Smooth muscle cell (in vitro differentiated cells): ENCODE measurements around the gene SLC12A7. TPM values are rescaled to one million over a fixed set of nuclear protein-coding genes. Genes with fewer than 3 reads are reported as not detected.

Experiments used
- DNase-seq: peaks from one replicate; lab custom pipeline; 2025; ENCODE audit not compliant: unreplicated experiment; lab: John Stamatoyannopoulos, UW
- H2AFZ ChIP-seq: fragments of 200-600 bp; sonication (generic); 2 replicates; pipeline ENCODE4 v1.6.0; 2016; ENCODE audit warnings: antibody characterized with exemption, low read depth, mild to moderate bottlenecking
- H3F3A ChIP-seq: fragments of 200-600 bp; sonication (generic); 2 replicates; pipeline ENCODE4 v1.6.0; 2017; ENCODE audit warnings: antibody characterized with exemption, low read depth
- H3K27ac ChIP-seq: fragments of 200-600 bp; sonication (generic); 2 replicates; pipeline ENCODE4 v1.5.1; 2016; ENCODE audit warnings: low read depth, mild to moderate bottlenecking
- H3K27me3 ChIP-seq: fragments of 200-600 bp; sonication (generic); 2 replicates; pipeline ENCODE4 v1.6.1; 2016; ENCODE audit warnings: low read depth, mild to moderate bottlenecking
- H3K36me3 ChIP-seq: fragments of 200-600 bp; sonication (generic); 2 replicates; pipeline ENCODE4 v1.5.1; 2016; ENCODE audit warnings: low read depth
- H3K4me1 ChIP-seq: fragments of 200-600 bp; sonication (generic); 2 replicates; pipeline ENCODE4 v1.5.1; 2016; ENCODE audit warnings: low read depth
- H3K4me2 ChIP-seq: fragments of 200-600 bp; sonication (generic); 2 replicates; pipeline ENCODE4 v1.6.0; 2016; ENCODE audit warnings: mild to moderate bottlenecking
- H3K4me3 ChIP-seq: fragments of 200-600 bp; sonication (generic); 2 replicates; pipeline ENCODE4 v1.5.1; 2016; ENCODE audit warnings: mild to moderate bottlenecking
- H3K79me2 ChIP-seq: fragments of 200-600 bp; sonication (generic); 2 replicates; pipeline ENCODE4 v1.6.0; 2016; ENCODE audit warnings: low read depth, mild to moderate bottlenecking
- H3K9ac ChIP-seq: fragments of 200-600 bp; sonication (generic); 2 replicates; pipeline ENCODE4 v1.6.0; 2016; ENCODE audit warnings: low read depth
- H3K9me3 ChIP-seq: fragments of 200-600 bp; sonication (generic); replicated peaks from 2 replicates; pipeline ENCODE4 v1.5.1; 2016; ENCODE audit warnings: low read depth
- H4K20me1 ChIP-seq: fragments of 200-600 bp; sonication (generic); 2 replicates; pipeline ENCODE4 v1.6.0; 2016; ENCODE audit warnings: low read depth
- CTCF ChIP-seq: fragments of 200-600 bp; sonication (generic); IDR thresholded peaks from 2 replicates; pipeline ENCODE4 v1.5.1; 2017; ENCODE audit warnings: borderline replicate concordance, mild to moderate bottlenecking, antibody characterized with exemption; ENCODE audit not compliant: insufficient read depth, poor library complexity, severe bottlenecking
- WGBS: methylation state at CpG from one replicate; pipeline ENCODE4 v1.1.7; 2016; ENCODE audit warnings: low lambda C conversion rate; 5-methylcytosine and 5-hydroxymethylcytosine counted together
- polyA plus RNA-seq: library from polyadenylated mRNA; unstranded; fragments of >200 nt; fragmentation: Nextera tagmentation; extraction: Ambion mirVana; gene quantifications from 2 replicates; pipeline ENCODE4 v1.2.1, GENCODE V29; 2016
- total RNA-seq: library from RNA; depleted of rRNA; stranded (reverse); fragments of >200 nt; gene quantifications from 2 replicates; pipeline ENCODE4 v1.2.3, GENCODE V29; 2014

Gene SLC12A7
- total and polyA plus RNA-seq, 2 experiments from 2014 or later, result 6.1 to 15.2 TPM

- Histone ChIP-seq H3F3A (no peaks in the 10 kb centered on the region), H3K4me1 (no peaks in the 10 kb centered on the region), H3K4me2 (no peak overlapping the region), H3K9me3 (no peaks in the 10 kb centered on the region), H3K27ac (no peak overlapping the region), H4K20me1 (peaks cover 13% of the 10 kb centered on the region), H3K36me3 (no peaks in the 10 kb centered on the region), H3K79me2 (no peaks in the 10 kb centered on the region), H2AFZ (no peak overlapping the region), H3K9ac (no peak overlapping the region), H3K27me3 (no peaks in the 10 kb centered on the region), H3K4me3 (no peak overlapping the region)
- WGBS, result 89% methylated on average over 16 of the region's 16 CpGs
- no peak for DNase-seq
- no peak for TF ChIP-seq CTCF
These were observed 72.7 kb downstream of the SLC12A7 start for GRCh38 chr5:1039210-1039548.

GRCh38 chr5:1038417-1039209 is 73.2 kb downstream of the SLC12A7 start:
- WGBS, result 89% methylated on average over 25 of the region's 28 CpGs

DNA sequence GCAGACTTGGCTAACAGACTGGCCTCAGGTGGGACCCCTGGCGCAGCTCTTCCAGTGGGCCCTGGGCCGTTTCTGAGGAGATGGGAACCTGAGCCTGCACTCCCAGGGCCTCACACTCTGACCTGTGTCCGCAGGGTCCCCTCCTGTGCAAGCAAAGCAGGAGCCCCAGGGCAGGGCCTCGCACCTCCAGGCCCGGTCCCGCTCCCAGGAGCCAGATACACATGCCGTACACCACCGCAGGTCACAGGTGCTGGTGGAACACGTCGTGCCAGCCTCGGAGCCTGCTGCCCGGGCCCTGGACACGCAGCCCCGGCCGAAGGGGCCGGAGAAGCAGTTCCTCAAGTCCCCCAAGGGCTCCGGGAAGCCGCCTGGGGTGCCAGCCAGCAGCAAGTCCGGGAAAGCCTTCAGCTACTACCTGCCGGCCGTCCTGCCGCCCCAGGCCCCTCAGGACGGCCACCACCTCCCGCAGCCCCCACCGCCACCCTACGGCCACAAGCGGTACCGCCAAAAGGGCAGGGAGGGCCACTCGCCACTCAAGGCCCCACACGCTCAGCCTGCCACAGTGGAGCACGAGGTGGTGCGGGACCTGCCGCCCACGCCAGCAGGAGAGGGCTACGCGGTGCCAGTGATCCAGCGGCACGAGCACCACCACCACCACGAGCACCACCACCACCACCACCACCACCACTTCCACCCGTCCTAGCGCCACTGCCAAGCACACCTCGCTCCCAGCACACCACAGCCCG is 74.0 kb downstream of the SLC12A7 start:
- Histone ChIP-seq H2AFZ (no peak overlapping the region), H3K79me2 (no peaks in the 10 kb centered on the region), H3K27me3 (no peaks in the 10 kb centered on the region), H3K4me1 (no peaks in the 10 kb centered on the region), H3K36me3 (no peaks in the 10 kb centered on the region), H3K9ac (no peak overlapping the region), H3K9me3 (no peaks in the 10 kb centered on the region), H4K20me1 (peaks cover 27% of the 10 kb centered on the region), H3K4me2 (no peak overlapping the region), H3K4me3 (no peak overlapping the region), H3K27ac (no peak overlapping the region), H3F3A (no peaks in the 10 kb centered on the region)
- no peak for TF ChIP-seq CTCF
- no peak for DNase-seq
- whole genome bisulfite sequencing, result 96% methylated on average over 25 of the region's 43 CpGs

More at GRCh38 chr5:1038417-1039209, 73.2 kb downstream of the SLC12A7 start:
- Histone ChIP-seq H3K4me1 (no peaks in the 10 kb centered on the region), H3K36me3 (no peaks in the 10 kb centered on the region), H3K4me3 (no peak overlapping the region), H3K4me2 (no peak overlapping the region), H3K9me3 (no peaks in the 10 kb centered on the region), H3K27ac (no peak overlapping the region), H3K79me2 (no peaks in the 10 kb centered on the region), H3K9ac (no peak overlapping the region), H3F3A (no peaks in the 10 kb centered on the region), H2AFZ (no peak overlapping the region), H3K27me3 (no peaks in the 10 kb centered on the region), H4K20me1 (peaks cover 19% of the 10 kb centered on the region)
- no peak for TF ChIP-seq CTCF
- no peak for DNase-seq
